ENCODE results near the gene FANCE.

Gene FANCE

DNA sequence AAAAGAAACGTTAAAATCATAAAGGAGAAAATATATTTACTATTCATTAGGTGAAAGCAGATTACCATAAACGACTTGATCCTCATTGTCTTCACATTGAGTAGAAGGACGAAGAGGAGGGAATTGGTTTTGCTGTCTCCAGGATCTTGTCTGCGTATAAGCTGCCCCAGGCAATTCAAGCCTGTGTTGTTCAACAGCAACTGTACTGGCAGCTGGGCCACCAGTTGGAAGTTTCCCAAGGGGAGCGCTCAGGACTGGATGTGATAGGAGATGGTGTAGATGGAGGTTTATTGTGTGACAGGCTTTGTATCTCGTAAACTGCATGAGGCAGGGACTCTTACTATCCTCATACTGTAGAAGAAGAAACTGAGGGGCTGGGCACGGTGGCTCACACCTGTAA lies 3.9 kb upstream of the FANCE start:
- H3K4me3 ChIP-seq (ENCODE audit: low read depth, low read length), result no peak overlapping the region
- TF ChIP-seq, protein P1, sequence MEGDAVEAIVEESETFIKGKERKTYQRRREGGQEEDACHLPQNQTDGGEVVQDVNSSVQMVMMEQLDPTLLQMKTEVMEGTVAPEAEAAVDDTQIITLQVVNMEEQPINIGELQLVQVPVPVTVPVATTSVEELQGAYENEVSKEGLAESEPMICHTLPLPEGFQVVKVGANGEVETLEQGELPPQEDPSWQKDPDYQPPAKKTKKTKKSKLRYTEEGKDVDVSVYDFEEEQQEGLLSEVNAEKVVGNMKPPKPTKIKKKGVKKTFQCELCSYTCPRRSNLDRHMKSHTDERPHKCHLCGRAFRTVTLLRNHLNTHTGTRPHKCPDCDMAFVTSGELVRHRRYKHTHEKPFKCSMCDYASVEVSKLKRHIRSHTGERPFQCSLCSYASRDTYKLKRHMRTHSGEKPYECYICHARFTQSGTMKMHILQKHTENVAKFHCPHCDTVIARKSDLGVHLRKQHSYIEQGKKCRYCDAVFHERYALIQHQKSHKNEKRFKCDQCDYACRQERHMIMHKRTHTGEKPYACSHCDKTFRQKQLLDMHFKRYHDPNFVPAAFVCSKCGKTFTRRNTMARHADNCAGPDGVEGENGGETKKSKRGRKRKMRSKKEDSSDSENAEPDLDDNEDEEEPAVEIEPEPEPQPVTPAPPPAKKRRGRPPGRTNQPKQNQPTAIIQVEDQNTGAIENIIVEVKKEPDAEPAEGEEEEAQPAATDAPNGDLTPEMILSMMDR (IDR thresholded peaks at IDR 0.05; ENCODE audit: low read depth, low read length, missing control alignments), result no peak
- no peak for DNase-seq (ENCODE audit: low read depth)
- in situ Hi-C loops (cut with HindIII; ENCODE audit: low sequenced_read_pairs), result no loop called here

DNA sequence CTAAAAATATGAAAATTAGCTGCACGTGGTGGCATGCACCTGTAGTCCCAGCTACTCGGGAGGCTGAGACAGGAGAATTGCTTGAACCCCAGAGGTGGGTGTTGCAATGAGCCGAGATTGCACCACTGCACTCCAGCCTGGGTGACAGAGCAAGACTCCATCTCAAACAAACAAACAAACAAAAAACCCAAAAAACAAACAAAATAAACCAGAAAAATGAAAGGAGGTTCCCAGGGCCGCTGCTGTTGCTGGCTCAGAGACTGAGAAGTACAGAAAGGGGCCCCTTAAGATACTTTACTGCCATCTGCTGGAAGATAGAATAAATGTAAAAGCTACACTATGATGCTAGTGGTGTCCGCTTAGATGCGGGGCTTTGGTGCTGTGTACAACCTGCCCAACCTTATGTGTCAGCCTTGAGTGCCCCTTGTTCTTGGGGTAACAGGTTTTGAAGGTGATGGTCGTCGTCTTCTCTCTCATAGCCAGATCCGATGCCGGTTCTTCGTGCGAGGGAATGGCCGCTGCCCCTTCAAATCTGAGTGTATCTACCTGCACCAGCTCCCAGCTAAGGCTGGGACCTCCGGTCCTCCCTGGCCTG lies 2.8 kb upstream of the FANCE start:
- in situ Hi-C loops (cut with HindIII; ENCODE audit: low sequenced_read_pairs), result no loop called here
- no peak overlapping the region for H3K4me3 ChIP-seq (ENCODE audit: low read depth, low read length)
- TF ChIP-seq, protein P1 (IDR thresholded peaks at IDR 0.05; ENCODE audit: low read depth, low read length, missing control alignments), result peak; percentile 60
- no peak for DNase-seq (ENCODE audit: low read depth)

GRCh38 chr6:35451354-35452182 lies 570 bp upstream of the FANCE start:
- TF ChIP-seq, protein P1 (IDR thresholded peaks at IDR 0.05; ENCODE audit: low read depth, low read length, missing control alignments), result no peak
- H3K4me3 ChIP-seq (ENCODE audit: low read depth, low read length), result peak overlapping the region; percentile 55
- in situ Hi-C loops (cut with HindIII; ENCODE audit: low sequenced_read_pairs), result no loop called here
- DNase-seq (ENCODE audit: low read depth), result no peak

DNA sequence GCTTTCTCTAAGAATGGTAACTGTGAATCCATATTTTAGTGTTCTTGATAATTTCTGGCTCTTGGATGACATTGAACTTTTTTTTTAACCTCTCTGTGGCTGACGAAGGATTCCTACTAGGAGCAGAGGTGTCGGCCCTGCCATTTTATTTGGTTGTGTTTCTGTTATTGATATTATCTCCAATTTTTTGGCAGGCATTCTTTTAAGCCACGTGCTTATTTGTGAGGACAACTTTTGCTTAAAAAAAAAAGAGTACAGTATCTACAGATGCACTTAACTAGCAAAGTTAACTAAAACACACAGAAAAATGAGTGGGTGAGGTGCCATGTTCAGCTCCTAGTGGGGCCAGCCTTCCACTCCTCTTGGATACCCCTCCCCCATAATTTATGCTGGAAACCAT lies 1.1 kb downstream of the FANCE start:
- no peak for DNase-seq (ENCODE audit: low read depth)
- in situ Hi-C loops (cut with HindIII; ENCODE audit: low sequenced_read_pairs), result no loop called here
- H3K4me3 ChIP-seq (ENCODE audit: low read depth, low read length), result peak overlapping the region; percentile 55
- TF ChIP-seq, protein P1 (IDR thresholded peaks at IDR 0.05; ENCODE audit: low read depth, low read length, missing control alignments), result no peak

- in situ Hi-C loops (cut with HindIII; ENCODE audit: low sequenced_read_pairs), result no loop called here
- DNase-seq (ENCODE audit: low read depth), result no peak
- TF ChIP-seq, protein P1 (IDR thresholded peaks at IDR 0.05; ENCODE audit: low read depth, low read length, missing control alignments), result no peak
- no peak overlapping the region for H3K4me3 ChIP-seq (ENCODE audit: low read depth, low read length)
Measured at GRCh38 chr6:35454391-35455110, 2.4 kb downstream of the FANCE start.

GRCh38 chr6:35457907-35458306 lies 5.8 kb downstream of the FANCE start:
- H3K4me3 ChIP-seq (ENCODE audit: low read depth, low read length), result no peak overlapping the region
- no peak for DNase-seq (ENCODE audit: low read depth)
- in situ Hi-C loops (cut with HindIII; ENCODE audit: low sequenced_read_pairs), result no loop called here
- TF ChIP-seq, protein P1 (IDR thresholded peaks at IDR 0.05; ENCODE audit: low read depth, low read length, missing control alignments), result no peak
